Endothelial cell of hepatic sinusoid (primary cell): ENCODE data around the gene PTGER3.
"Not testable (repeated sequence)": the region's sequence is repeated elsewhere in the genome, so short reads cannot be mapped to it uniquely, and the experiment has no call there.

Experiments used
- in situ Hi-C: cut with HindIII; loops from 2 replicates; pipeline ENCODE4 v1.10.0; 2017; ENCODE audit warnings: low sequenced_read_pairs

PTGER3 gene

DNA sequence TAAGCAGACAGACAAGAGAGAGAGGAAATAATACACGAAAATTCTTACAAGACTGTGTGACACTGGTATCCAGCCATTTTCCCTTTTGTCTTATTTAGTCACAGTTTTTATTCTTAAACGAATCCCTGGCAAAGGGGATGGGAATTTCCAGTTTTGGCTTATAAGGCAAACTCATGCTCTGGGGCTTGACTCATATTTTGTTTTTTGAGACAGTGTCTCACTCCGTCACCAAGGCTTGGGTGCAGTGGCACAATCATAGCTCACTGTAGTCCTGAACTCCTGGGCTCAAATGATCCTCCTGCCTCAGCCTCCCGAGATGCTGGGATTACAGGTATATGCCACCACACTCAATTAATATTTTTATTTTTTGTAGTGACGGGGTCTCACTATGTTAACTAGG is 31.9 kb downstream of the PTGER3 start:
- in situ Hi-C loops, result no loop called here

DNA sequence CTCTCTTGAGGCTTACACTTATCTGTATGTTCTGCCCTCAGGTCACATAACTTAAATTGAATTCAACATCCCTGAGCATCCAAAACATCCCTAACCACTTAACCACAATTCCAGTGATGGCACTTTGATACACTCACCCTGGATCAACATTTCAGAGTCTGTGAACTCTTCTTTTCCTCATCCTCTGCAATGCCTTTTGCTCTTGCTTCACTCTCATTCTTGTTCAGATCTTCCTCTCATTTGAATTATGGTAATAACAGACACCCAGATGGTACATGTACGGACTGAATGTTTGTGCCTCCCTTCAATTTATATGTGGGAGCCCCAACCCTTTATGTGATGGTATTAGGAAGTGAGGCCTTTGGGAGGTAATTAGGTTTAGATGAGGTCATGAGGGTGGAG is 33.4 kb downstream of the PTGER3 start:
- in situ Hi-C loops, result no loop called here

DNA sequence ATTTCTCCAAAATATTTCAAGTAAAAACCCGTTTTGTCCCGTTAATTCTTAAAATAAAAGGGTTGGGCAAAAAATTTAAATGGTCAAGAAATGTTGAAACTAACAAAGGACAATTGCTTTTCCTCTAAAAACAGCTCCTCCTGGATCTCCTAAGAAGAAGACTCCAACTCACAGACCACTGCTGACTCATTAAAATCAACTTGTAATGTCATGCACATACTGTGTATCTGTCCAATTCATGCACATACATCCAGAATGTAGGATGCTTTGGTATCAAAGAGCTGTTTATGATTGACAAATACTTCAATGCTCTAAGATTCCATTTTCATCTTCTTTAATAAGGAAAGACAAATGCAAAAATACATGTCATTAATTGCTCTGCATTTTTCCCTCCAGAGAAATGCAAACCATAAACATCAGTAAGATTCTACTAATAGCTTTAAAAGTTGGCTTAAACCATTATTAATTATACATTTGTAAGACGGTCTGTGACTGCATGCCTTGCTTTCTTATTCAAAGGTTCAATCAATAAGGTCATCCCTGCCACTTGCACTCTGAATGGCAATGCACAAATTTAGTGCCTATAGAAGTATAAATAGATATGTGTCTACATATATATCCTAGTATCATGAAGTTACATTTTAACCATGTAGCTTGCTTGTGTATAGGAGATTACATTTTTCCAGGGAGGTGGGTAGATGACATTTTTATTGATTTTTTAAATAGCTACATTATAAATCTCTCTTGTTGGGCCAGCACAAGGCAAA is 44.7 kb downstream of the PTGER3 start:
- in situ Hi-C loops, result no loop called here

DNA sequence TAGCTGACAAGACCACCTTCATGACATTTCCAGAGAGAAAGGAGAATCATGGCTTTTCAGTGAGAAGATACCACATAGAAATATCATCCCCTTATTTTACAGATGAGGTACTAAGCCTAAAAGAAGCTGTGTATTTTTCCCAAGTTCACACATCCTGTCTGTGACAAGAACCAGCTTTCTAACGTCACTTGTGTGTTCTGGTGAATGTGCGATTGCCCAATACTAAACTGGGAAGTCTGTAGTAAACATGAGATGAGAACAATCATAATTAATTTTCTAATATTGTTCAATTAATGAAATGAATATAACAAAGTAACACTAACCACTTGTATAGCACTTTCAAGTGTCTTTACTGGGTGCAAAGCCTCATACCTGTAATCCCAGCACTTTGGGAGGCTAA is 46.0 kb downstream of the PTGER3 start:
- in situ Hi-C loops, result no loop called here

DNA sequence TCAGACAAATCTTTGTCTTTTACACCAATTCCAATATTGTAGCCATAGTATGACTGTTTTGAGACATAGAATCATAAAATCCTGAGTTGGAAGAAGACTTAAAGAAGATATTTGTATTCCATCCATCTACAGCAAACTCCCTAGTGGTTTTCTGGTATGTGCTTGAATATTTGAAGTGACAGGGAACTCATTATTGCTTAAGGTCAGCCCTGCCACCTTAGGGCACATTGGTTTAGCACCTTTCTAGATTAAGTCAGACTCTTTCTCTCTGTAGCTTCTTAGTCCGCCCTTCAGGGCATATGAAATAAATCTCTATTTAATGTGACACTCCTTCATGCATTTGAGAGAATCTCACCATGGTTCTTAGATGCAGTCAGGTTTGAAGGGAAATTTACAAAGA is 49.8 kb downstream of the PTGER3 start:
- in situ Hi-C loops, result no loop called here

DNA sequence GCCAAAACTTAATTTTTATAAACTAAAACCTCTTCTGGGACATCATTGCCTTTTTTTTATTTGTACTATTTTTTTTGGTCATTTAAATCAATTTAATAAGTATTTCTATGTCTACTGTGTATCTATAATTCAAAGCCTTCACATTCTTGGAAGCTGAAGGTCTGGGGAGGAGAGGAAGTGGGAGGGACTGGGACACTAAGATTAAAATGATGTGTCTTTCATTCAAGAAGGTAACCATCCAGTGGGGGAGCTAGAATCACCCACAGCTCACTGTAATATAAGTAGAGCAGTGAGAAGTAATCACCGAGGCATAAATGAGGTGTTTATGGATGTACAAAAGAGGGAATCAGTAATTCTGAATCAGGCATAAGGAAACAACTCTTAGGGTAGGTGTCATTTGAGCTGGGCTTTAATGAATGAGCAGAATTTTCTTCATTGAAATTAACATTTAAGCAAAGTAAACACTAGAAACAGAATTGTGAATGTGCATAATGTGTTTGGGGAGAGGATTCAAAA is 52.8 kb downstream of the PTGER3 start:
- in situ Hi-C loops, result no loop called here

DNA sequence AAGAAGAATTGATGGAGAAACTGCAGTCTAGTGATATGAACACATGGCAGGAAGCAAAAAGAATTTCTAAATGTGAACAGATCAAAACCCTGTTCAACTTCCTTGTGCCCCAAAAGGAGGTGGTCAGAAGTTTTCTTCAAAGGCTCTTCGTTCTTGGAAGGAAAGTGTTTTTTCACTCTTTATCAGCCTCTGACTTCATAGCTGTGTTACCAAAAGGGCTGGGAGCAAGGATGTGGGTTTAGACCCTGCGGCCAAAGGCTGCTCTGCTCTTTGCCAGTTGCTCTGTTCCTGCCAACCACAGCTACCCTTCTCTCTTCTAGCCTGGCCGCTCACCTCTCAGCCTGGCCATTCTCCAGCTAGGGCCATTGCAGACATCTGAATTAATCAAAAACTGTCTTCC is 53.8 kb downstream of the PTGER3 start:
- in situ Hi-C loops, result no loop called here

DNA sequence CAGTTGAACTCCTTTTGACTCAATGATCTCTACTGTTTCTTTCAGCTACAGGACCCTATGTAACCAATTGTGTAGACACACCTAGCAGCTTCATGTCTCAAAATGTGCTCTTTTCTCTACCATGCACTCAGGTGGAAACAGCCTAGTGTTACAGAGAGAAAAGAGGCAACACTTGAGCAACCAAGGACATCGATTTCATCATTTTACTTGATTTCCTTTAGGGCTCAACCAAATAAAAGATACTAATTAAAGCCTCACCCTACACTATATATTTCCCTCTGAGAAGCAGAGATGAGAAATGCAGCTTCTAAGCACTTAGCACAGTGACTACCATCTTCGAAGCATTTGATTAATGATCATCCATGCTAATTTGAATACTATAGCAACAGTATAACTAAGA is 55.1 kb downstream of the PTGER3 start:
- in situ Hi-C loops, result no loop called here

DNA sequence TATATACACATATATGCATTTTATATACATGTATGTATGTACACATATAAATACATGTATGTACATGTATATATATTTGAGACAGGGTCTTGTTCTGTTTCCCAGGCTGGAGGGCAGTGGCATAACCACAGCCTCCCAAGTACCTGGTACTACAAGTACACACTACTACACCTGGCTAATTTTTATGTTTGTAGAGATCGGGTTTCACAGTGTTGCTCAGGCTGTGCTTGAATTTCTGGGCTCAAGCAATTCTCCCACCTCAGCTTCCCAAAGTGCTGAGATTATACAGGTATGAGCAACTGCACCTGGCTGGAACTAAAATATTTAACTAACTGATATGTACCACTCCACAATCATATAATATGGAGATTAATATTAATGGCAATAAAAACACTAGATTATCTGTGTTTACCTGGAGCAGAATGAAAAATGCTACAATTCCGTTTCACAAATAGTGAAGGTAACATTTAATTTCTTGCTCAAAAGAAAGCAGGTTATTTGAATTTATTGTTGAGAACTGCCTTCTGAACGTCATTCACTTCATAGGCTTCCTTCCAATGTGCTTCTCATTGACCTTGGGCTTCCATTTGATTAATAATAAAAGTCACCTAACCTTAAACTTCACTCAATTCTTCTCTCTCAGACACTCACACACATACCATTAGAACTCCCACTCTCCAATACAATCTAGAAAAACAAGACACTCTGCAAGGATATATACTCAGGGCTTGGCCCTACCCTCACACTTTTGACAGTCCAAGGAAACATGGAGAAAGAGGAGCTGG is 57.0 kb downstream of the PTGER3 start:
- in situ Hi-C loops, result no loop called here

DNA sequence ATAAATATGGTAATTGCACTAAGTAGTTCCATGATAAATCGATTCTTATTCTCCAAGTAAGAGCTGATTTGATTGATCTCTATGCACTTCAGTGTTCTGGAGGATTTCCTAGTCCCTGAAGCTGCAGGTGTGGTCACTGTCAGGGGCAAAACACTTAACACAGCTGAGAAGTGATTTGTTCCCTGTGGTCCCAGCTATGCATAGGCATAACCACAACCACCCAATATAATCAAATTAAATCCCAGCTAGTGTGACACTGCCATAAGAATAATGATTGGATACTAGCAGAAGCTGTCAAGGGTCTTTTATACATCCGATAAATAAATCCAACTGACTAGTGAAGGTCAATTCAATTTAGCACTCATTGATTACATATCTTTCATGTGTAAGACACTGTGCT is 60.1 kb downstream of the PTGER3 start:
- in situ Hi-C loops, result no loop called here

DNA sequence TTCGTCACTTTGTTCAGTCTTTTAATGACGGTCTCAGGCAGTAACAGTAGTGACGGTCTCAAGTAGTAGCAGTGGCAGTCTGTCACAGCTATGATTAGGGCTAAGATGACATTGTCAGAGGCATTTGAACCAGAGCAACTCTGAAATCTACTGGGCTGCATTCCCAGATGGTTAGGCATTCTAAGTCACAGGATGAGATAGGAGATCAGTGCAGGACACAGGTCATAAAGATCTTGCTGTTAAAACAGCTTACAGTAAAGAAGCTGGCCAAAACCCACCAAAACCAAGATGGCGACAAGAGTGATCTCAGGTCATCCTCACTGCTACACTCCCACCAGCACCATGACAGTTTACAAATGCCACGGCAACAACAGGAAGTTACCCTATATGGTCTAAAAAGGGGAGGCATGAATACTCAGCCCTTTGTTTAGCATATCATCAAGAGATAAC is 61.8 kb downstream of the PTGER3 start:
- in situ Hi-C loops, result not testable (repeated sequence)

DNA sequence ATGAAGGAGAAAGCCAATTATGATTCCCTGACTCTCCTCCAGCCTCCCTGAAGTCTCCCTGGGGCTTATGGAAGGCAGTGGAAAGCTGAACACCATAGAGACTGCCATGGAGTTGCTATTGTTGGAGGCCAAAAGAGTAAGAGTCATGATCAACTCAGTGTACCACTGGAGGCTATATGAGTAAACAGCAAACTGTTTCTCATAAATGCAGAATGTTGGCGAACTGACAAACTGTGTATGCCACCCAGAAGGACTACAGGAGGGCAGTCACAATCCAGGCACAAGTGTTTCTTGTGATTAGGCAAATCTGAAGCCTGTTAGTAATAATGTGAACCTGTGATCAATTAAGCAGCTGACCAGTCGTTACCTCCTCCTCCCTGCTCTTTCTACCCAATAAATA is 62.3 kb downstream of the PTGER3 start:
- in situ Hi-C loops, result not testable (repeated sequence)

DNA sequence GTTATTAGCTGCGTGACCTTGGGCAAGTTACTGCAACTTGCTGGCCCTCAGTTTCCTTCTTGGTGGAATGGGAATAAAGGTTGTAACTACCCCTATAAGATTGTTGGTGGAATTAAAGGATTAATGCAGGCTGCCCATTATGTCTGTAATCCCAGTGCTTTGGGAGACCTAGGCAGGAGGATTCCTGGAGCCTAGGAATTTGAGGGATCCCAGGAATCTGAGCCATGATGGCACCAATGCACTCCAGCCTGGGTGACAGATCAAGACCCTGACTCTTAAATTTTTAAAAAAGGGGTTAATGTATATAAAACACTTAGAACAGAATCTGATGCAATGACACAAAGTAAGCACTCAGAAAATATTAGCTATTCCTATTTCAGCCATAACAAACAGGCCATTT is 67.3 kb downstream of the PTGER3 start:
- in situ Hi-C loops, result no loop called here

DNA sequence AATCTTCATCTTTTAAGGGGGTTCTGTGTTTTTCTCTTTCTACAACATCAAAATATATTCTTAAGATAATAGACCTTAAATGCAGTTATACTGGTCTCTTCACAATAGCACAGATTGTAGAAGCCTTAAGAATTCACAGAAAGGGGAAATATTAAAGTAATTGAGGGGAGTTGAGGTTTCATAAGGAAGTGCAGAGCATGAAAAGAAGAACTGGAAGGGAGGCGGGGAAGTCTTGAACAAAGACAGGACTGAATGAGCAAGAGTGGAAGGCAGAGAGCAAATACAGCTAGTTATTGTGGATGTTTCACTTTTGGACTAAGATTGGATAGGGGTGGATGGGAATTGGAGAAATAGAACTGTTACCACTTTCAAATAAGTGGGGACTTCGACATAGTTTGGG is 67.7 kb downstream of the PTGER3 start:
- in situ Hi-C loops, result no loop called here

DNA sequence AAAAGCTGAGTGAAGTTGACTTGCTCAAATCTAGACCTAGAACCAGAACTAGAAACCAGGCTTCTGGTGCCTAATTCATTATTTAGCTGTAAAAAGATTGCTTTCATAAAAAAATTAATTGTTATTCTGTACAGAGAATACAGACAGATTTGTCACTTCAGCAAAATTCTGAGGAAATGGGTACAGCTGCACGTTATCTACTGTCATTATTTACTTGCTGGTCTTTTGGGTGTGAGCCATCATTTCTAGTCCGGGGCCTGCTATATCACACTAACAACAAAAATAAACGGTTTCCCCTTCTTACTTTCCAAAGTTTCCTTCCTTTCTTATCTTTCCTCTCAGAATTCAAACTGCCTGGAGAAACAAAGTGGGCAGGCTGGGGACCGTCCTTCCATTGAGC is 68.3 kb downstream of the PTGER3 start:
- in situ Hi-C loops, result no loop called here

DNA sequence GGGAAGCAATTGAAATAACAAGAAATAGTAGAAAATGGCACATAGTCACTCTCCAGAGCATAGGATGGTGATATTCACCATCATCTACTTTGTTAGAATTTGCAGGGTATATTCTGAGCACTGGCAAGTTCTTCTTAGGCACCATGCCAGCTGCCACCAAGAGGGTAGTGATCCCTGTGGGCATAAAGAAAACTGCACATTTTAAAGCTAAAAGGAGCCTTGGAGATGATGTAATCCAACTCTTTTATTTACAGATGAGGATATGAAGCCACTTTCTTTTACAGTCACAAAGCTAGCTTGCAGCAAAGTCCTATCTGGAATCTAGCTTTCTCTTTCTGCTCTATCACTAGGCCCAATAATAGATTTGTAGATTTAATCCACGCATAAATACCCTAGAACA is 69.0 kb downstream of the PTGER3 start:
- in situ Hi-C loops, result no loop called here

DNA sequence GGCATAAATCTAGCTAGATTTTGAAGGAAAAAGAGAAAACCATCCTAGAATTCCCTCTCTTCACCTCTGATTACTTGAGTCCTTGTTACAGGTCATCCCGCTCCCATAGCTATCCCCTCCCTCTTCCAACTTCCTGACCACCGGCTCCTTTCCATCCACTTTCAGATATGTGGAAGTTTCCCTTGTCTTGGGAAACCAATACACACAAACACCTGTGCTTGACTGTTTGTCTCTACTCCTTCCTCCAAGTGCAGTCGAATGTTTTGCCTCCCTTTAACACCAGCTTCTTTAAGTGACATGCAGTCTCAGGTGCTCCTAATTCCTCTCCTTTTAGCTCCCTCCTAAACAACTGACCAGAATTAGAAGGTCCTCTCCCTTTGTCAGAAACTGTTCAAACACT is 70.0 kb downstream of the PTGER3 start:
- in situ Hi-C loops, result no loop called here

DNA sequence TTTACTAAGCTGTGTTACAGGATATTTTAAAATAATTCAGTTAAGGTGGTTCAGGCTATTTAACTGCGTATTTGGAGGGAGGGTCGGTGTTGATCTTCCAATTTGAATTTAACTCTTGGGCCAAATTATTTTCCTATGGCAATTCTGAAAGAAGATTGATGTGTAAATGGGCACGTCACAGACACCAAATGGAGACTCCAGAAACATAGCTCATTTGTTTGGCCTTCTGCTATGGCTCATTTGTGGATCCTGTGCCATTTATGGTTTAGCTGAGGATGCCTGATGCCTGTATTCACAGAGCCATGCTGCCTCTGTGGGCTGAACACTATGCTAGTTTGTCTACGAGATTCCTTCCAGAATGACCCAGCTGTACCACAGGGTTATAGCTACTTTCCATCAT is 70.6 kb downstream of the PTGER3 start:
- in situ Hi-C loops, result no loop called here

DNA sequence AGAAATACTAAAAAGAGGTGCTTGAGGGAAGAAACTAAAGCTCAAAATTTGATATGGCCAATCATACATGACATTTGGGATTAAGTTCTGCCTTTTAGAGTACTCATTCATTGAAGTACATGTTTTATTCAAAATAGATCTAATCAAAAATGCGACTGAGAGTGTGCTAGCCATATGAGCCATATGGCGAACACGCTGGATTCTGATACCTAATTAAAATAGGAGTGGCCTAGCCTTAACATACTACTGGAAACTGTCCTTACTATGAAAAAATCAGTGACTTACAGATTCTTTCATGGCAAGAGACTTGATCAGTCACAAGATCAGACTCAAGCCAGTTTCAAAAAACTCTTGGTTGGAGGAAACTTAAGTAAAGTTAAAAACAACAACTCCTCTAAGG is 73.9 kb downstream of the PTGER3 start:
- in situ Hi-C loops, result no loop called here

DNA sequence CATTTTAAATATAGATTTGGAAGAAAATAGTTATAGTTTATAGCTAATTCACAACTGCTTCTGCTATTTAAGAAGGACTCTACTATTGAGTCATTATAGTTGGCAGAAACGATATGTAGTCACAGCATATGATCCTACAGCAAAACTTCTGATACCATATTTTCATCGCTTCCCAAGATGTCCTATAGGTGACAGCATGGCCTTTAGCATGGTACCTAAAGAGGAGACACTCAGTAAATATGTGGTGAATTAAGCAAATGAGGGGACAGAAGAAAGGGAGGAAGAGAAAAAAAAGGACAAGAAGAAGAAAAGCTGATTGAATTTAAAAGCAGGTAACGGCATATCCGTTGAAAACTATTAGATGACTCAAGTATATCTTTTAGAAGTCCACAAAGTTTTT is 77.2 kb downstream of the PTGER3 start:
- in situ Hi-C loops, result no loop called here

DNA sequence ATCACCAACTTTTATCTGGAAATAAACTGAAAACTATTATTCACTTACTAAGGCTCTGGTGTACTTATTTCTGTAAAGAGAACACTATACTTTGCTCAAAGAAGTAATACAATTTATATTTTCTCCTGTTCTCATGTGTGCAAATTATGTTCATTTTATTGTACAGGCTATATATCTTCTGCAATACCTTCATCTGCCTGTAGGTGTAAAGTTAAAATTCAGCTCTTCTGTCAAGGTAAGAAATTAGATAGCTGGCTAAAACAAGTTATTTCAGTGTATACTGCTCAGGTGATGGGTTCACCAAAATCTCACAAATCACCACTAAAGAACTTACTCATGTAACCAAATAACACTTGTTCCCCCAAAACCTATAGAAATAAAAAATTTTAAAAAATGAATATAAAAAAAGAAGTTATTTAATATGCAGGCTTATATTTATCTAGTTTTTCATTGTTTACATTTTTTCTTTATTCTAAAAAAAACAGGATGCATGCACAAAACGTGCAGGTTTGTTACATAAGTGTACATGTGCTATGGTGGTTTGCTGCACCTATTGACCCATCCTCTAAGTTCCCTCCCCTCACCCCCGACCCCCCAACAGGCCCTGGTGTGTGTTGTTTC is 81.5 kb downstream of the PTGER3 start:
- in situ Hi-C loops, result no loop called here

DNA sequence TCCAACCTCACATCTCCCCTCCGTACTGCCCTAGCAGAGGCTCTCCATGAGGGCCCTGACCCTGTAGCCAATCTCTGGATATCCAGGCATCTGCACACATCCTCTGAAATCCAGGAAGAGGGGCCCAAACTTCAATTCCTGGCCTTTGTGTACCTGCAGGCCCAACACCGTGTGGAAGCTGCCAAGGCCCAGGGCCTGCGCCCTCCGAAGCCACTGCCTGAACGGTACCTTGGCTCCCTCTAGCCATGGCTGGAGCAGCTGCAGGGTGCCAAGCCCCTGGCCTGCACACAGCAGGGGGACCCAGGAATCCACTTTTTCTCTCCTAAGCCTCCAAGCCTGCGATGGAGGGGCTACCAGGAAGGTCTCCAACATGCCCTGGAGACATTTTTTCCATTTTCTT is 84.2 kb downstream of the PTGER3 start:
- in situ Hi-C loops, result no loop called here
